ENCODE results near the gene MECP2. TPM values are rescaled to one million over a fixed set of nuclear protein-coding genes. Genes with fewer than 3 reads are reported as not detected.
A peak's percentile ranks its signal among the peaks of the same experiment; 100 is the strongest.

The MECP2 gene
- total RNA-seq, 1 donor from 2014 or later: 10.4 TPM

- Histone ChIP-seq H3K9me3 (ENCODE audit: control insufficient read depth in 3 of 3, low read length in 3 of 3) (no peaks in the 10 kb centered on the region), H3K27ac (ENCODE audit: low read depth, low read length) (no peak overlapping the region), H3K9ac (ENCODE audit: low read depth in 1 of 3, low read length in 3 of 3) (no peak overlapping the region), H3K4me1 (ENCODE audit: control insufficient read depth in 3 of 3, insufficient read depth in 3 of 3, low read length in 3 of 3) (peaks cover 11 to 17% (median 13%) of the 10 kb centered on the region in 3 donors), H3K27me3 (ENCODE audit: control insufficient read depth in 3 of 3, insufficient read depth in 3 of 3, low read length in 3 of 3) (peaks cover 0 to 3% (median 0%) of the 10 kb centered on the region in 3 donors), H3K36me3 (ENCODE audit: control insufficient read depth in 3 of 3, insufficient read depth in 3 of 3, low read length in 3 of 3) (no peaks in the 10 kb centered on the region), H3K4me3 (ENCODE audit: low read length in 3 of 3) (no peak overlapping the region)
Measured at GRCh38 chrX:154068560-154068959, 29.0 kb downstream of the MECP2 start.

- no peak overlapping the region for H3K27ac ChIP-seq (ENCODE audit: low read depth, low read length)
- H3K9ac ChIP-seq (ENCODE audit: low read depth in 1 of 3, low read length in 3 of 3): no peak overlapping the region
- H3K9me3 ChIP-seq (ENCODE audit: control insufficient read depth in 3 of 3, low read length in 3 of 3): no peaks in the 10 kb centered on the region
- no peaks in the 10 kb centered on the region for H3K36me3 ChIP-seq (ENCODE audit: control insufficient read depth in 3 of 3, insufficient read depth in 3 of 3, low read length in 3 of 3)
- no peak overlapping the region for H3K4me3 ChIP-seq (ENCODE audit: low read length in 3 of 3)
- peaks cover 35 to 43% (median 40%) of the 10 kb centered on the region in 3 donors for H3K4me1 ChIP-seq (ENCODE audit: control insufficient read depth in 3 of 3, insufficient read depth in 3 of 3, low read length in 3 of 3)
- peaks cover 0 to 3% (median 0%) of the 10 kb centered on the region in 3 donors for H3K27me3 ChIP-seq (ENCODE audit: control insufficient read depth in 3 of 3, insufficient read depth in 3 of 3, low read length in 3 of 3)
Measured at GRCh38 chrX:154064637-154065435, 32.7 kb downstream of the MECP2 start.

- Histone ChIP-seq H3K9me3 (ENCODE audit: control insufficient read depth in 3 of 3, low read length in 3 of 3) (no peaks in the 10 kb centered on the region), H3K27me3 (ENCODE audit: control insufficient read depth in 3 of 3, insufficient read depth in 3 of 3, low read length in 3 of 3) (peaks cover 0 to 3% (median 0%) of the 10 kb centered on the region in 3 donors), H3K27ac (ENCODE audit: low read depth, low read length) (no peak overlapping the region), H3K36me3 (ENCODE audit: control insufficient read depth in 3 of 3, insufficient read depth in 3 of 3, low read length in 3 of 3) (peaks cover 0 to under 1% (median 0%) of the 10 kb centered on the region in 3 donors), H3K4me3 (ENCODE audit: low read length in 3 of 3) (no peak overlapping the region), H3K4me1 (ENCODE audit: control insufficient read depth in 3 of 3, insufficient read depth in 3 of 3, low read length in 3 of 3) (peaks cover 43 to 56% (median 53%) of the 10 kb centered on the region in 3 donors), H3K9ac (ENCODE audit: low read depth in 1 of 3, low read length in 3 of 3) (no peak overlapping the region)
Measured at GRCh38 chrX:154063234-154063633, 34.3 kb downstream of the MECP2 start.

- Histone ChIP-seq H3K9me3 (ENCODE audit: control insufficient read depth in 3 of 3, low read length in 3 of 3) (no peaks in the 10 kb centered on the region), H3K36me3 (ENCODE audit: control insufficient read depth in 3 of 3, insufficient read depth in 3 of 3, low read length in 3 of 3) (peaks cover 0 to 5% (median under 1%) of the 10 kb centered on the region in 3 donors), H3K27me3 (ENCODE audit: control insufficient read depth in 3 of 3, insufficient read depth in 3 of 3, low read length in 3 of 3) (peaks cover 0 to 3% (median 0%) of the 10 kb centered on the region in 3 donors), H3K4me3 (ENCODE audit: low read length in 3 of 3) (no peak overlapping the region), H3K27ac (ENCODE audit: low read depth, low read length) (no peak overlapping the region), H3K9ac (ENCODE audit: low read depth in 1 of 3, low read length in 3 of 3) (no peak overlapping the region), H3K4me1 (ENCODE audit: control insufficient read depth in 3 of 3, insufficient read depth in 3 of 3, low read length in 3 of 3) (peaks cover 45 to 65% (median 63%) of the 10 kb centered on the region in 3 donors)
Measured at GRCh38 chrX:154061801-154062200, 35.7 kb downstream of the MECP2 start.

GRCh38 chrX:154059729-154060245 lies 37.7 kb downstream of the MECP2 start:
- Histone ChIP-seq H3K27ac (ENCODE audit: low read depth, low read length) (no peak overlapping the region), H3K4me3 (ENCODE audit: low read length in 3 of 3) (no peak overlapping the region), H3K9ac (ENCODE audit: low read depth in 1 of 3, low read length in 3 of 3) (peak overlapping the region in 1 of 3 donors; percentile 45), H3K27me3 (ENCODE audit: control insufficient read depth in 3 of 3, insufficient read depth in 3 of 3, low read length in 3 of 3) (peaks cover 0 to 3% (median 0%) of the 10 kb centered on the region in 3 donors), H3K36me3 (ENCODE audit: control insufficient read depth in 3 of 3, insufficient read depth in 3 of 3, low read length in 3 of 3) (peaks cover 0 to 7% (median 4%) of the 10 kb centered on the region in 3 donors), H3K4me1 (ENCODE audit: control insufficient read depth in 3 of 3, insufficient read depth in 3 of 3, low read length in 3 of 3) (peaks cover 45 to 61% (median 60%) of the 10 kb centered on the region in 3 donors), H3K9me3 (ENCODE audit: control insufficient read depth in 3 of 3, low read length in 3 of 3) (no peaks in the 10 kb centered on the region)

- Histone ChIP-seq H3K27me3 (ENCODE audit: control insufficient read depth in 3 of 3, insufficient read depth in 3 of 3, low read length in 3 of 3) (peaks cover 0 to 3% (median 0%) of the 10 kb centered on the region in 3 donors), H3K27ac (ENCODE audit: low read depth, low read length) (no peak overlapping the region), H3K4me1 (ENCODE audit: control insufficient read depth in 3 of 3, insufficient read depth in 3 of 3, low read length in 3 of 3) (peaks cover 44 to 59% (median 56%) of the 10 kb centered on the region in 3 donors)
Measured at GRCh38 chrX:154059231-154059630, 38.3 kb downstream of the MECP2 start.

GRCh38 chrX:154058214-154058997 lies 39.1 kb downstream of the MECP2 start:
- Histone ChIP-seq H3K4me3 (ENCODE audit: low read length in 3 of 3) (no peak overlapping the region), H3K27me3 (ENCODE audit: control insufficient read depth in 3 of 3, insufficient read depth in 3 of 3, low read length in 3 of 3) (no peaks in the 10 kb centered on the region), H3K36me3 (ENCODE audit: control insufficient read depth in 3 of 3, insufficient read depth in 3 of 3, low read length in 3 of 3) (peaks cover 0 to 7% (median 4%) of the 10 kb centered on the region in 3 donors), H3K9me3 (ENCODE audit: control insufficient read depth in 3 of 3, low read length in 3 of 3) (no peaks in the 10 kb centered on the region), H3K27ac (ENCODE audit: low read depth, low read length) (no peak overlapping the region), H3K4me1 (ENCODE audit: control insufficient read depth in 3 of 3, insufficient read depth in 3 of 3, low read length in 3 of 3) (peaks cover 37 to 51% (median 47%) of the 10 kb centered on the region in 3 donors), H3K9ac (ENCODE audit: low read depth in 1 of 3, low read length in 3 of 3) (no peak overlapping the region)

More at GRCh38 chrX:154059231-154059630, 38.3 kb downstream of the MECP2 start:
- Histone ChIP-seq H3K9ac (ENCODE audit: low read depth in 1 of 3, low read length in 3 of 3) (peak overlapping the region in 1 of 3 donors; percentile 40), H3K4me3 (ENCODE audit: low read length in 3 of 3) (no peak overlapping the region), H3K36me3 (ENCODE audit: control insufficient read depth in 3 of 3, insufficient read depth in 3 of 3, low read length in 3 of 3) (peaks cover 0 to 7% (median 4%) of the 10 kb centered on the region in 3 donors), H3K9me3 (ENCODE audit: control insufficient read depth in 3 of 3, low read length in 3 of 3) (no peaks in the 10 kb centered on the region)

GRCh38 chrX:154057791-154058190 lies 39.7 kb downstream of the MECP2 start:
- Histone ChIP-seq H3K36me3 (ENCODE audit: control insufficient read depth in 3 of 3, insufficient read depth in 3 of 3, low read length in 3 of 3) (peaks cover 0 to 7% (median 4%) of the 10 kb centered on the region in 3 donors), H3K4me1 (ENCODE audit: control insufficient read depth in 3 of 3, insufficient read depth in 3 of 3, low read length in 3 of 3) (peaks cover 33 to 47% (median 45%) of the 10 kb centered on the region in 3 donors)

GRCh38 chrX:154056770-154057241 lies 40.7 kb downstream of the MECP2 start:
- peaks cover 35 to 44% (median 43%) of the 10 kb centered on the region in 3 donors for H3K4me1 ChIP-seq (ENCODE audit: control insufficient read depth in 3 of 3, insufficient read depth in 3 of 3, low read length in 3 of 3)
- H3K9ac ChIP-seq (ENCODE audit: low read depth in 1 of 3, low read length in 3 of 3): no peak overlapping the region
- H3K4me3 ChIP-seq (ENCODE audit: low read length in 3 of 3): no peak overlapping the region
- H3K36me3 ChIP-seq (ENCODE audit: control insufficient read depth in 3 of 3, insufficient read depth in 3 of 3, low read length in 3 of 3): peaks cover 0 to 7% (median 4%) of the 10 kb centered on the region in 3 donors
- no peaks in the 10 kb centered on the region for H3K27me3 ChIP-seq (ENCODE audit: control insufficient read depth in 3 of 3, insufficient read depth in 3 of 3, low read length in 3 of 3)
- H3K27ac ChIP-seq (ENCODE audit: low read depth, low read length): no peak overlapping the region
- no peaks in the 10 kb centered on the region for H3K9me3 ChIP-seq (ENCODE audit: control insufficient read depth in 3 of 3, low read length in 3 of 3)

More at GRCh38 chrX:154057791-154058190, 39.7 kb downstream of the MECP2 start:
- Histone ChIP-seq H3K4me3 (ENCODE audit: low read length in 3 of 3) (no peak overlapping the region), H3K9ac (ENCODE audit: low read depth in 1 of 3, low read length in 3 of 3) (no peak overlapping the region), H3K27me3 (ENCODE audit: control insufficient read depth in 3 of 3, insufficient read depth in 3 of 3, low read length in 3 of 3) (no peaks in the 10 kb centered on the region), H3K27ac (ENCODE audit: low read depth, low read length) (no peak overlapping the region), H3K9me3 (ENCODE audit: control insufficient read depth in 3 of 3, low read length in 3 of 3) (no peaks in the 10 kb centered on the region)

Measured in skeletal muscle tissue (tissue), 4 donors.